Right cardiac atrium (tissue), 5 donors: Measurements from ENCODE around the gene DHRS12. TPM values are rescaled to one million over a fixed set of nuclear protein-coding genes. Genes with fewer than 3 reads are reported as not detected.

Experiments
- ATAC-seq, 2 donors: fragments of 200-7000 bp; cut with Tn5 transposase; one replicate each; pipeline versions ENCODE4 v1.8.0 to v1.9.1; 2020; ENCODE audit warnings: moderate library complexity in 2 of 2, mild to moderate bottlenecking in 1 of 2
- DNase-seq, 3 donors: peaks; one replicate each; pipeline ENCODE4 v3.0.0-alpha.2; 2020
- H3K27ac ChIP-seq: one replicate; pipeline ENCODE4 v1.5.1; 2013; ENCODE audit warnings: mild to moderate bottlenecking, low read length, control low read depth, moderate library complexity
- H3K27me3 ChIP-seq: one replicate; pipeline ENCODE4 v1.6.1; 2013; ENCODE audit not compliant: control insufficient read depth, insufficient read depth
- H3K4me1 ChIP-seq: one replicate; pipeline ENCODE4 v1.6.1; 2013; ENCODE audit warnings: low read length; ENCODE audit not compliant: control insufficient read depth, insufficient read depth
- H3K4me3 ChIP-seq: one replicate; pipeline ENCODE4 v1.5.1; 2013; ENCODE audit warnings: low read length, control low read depth
- H3K9me3 ChIP-seq: one replicate; pipeline ENCODE4 v1.6.1; 2013; ENCODE audit warnings: low read length; ENCODE audit not compliant: control insufficient read depth
- WGBS: extraction: QIAGEN DNeasy Blood & Tissue Kit; methylation state at CpG from one replicate; pipeline ENCODE4 v1.1.7; 2013; 5-methylcytosine and 5-hydroxymethylcytosine counted together
- intact Hi-C, 4 donors: fragments of 100-400 bp; cut with DNase I; formaldehyde crosslinking; loops; one replicate each; pipeline versions ENCODE4 v1.11.0 to v1.14.0; 2022 to 2023
- polyA plus RNA-seq: library from polyadenylated mRNA; stranded (reverse); fragments of 200-250 nt; gene quantifications from one replicate; pipeline ENCODE4 v1.2.3, GENCODE V29; 2013
- total RNA-seq, 4 donors: library from RNA; stranded (reverse); fragmentation: NEBNext Ultra II Directional; extraction: Animal tissue kit (Norgen Biotek cat#: 25700); gene quantifications; one replicate each; pipeline ENCODE4 v1.2.1, GENCODE V29; 2021
- donor health status: healthy with polysubstance abuse.
- donor health status: DM: no; HTN: yes; CAD: no.
- donor health status: DM: no; HTN: no; CAD: no.
- donor health status: DM: no; HTN: yes; CAD: no; lungs with severe emphysema.
- donor health status: DM: yes; HTN: yes; CAD: no.

Gene DHRS12
- total and polyA plus RNA-seq, 5 donors = 11.1 to 16.5 (median 13.0) TPM

GRCh38 chr13:51747438-51748434 is 56.2 kb downstream of the DHRS12 start:
- no peak for DNase-seq
- WGBS = 95% methylated on average over 9 of the region's 9 CpGs
- no peaks in the 10 kb centered on the region for H3K4me1 ChIP-seq
- no peak overlapping the region for H3K4me3 ChIP-seq
- no peaks in the 10 kb centered on the region for H3K27me3 ChIP-seq
- intact Hi-C loops = no loop called here
- no peaks in the 10 kb centered on the region for H3K9me3 ChIP-seq
- no peak for ATAC-seq
- no peak overlapping the region for H3K27ac ChIP-seq

- Histone ChIP-seq H3K4me1 (no peaks in the 10 kb centered on the region), H3K4me3 (no peak overlapping the region), H3K9me3 (no peaks in the 10 kb centered on the region), H3K27me3 (no peaks in the 10 kb centered on the region), H3K27ac (no peak overlapping the region)
- peak in 1 of 2 donors; percentile 83 for ATAC-seq
- intact Hi-C loops = no loop called here
- WGBS = 56% methylated on average over 2 of the region's 2 CpGs
- peak in 1 of 3 donors; percentile 75 for DNase-seq
Observed at GRCh38 chr13:51746802-51747201, 57.2 kb downstream of the DHRS12 start.

GRCh38 chr13:51745243-51745642 is 58.7 kb downstream of the DHRS12 start:
- no peak overlapping the region for H3K27ac ChIP-seq
- no peaks in the 10 kb centered on the region for H3K27me3 ChIP-seq
- intact Hi-C loops = no loop called here
- WGBS = 92% methylated on average over 2 of the region's 2 CpGs
- no peak for ATAC-seq
- no peak overlapping the region for H3K4me3 ChIP-seq
- H3K9me3 ChIP-seq = no peaks in the 10 kb centered on the region
- DNase-seq = no peak
- no peaks in the 10 kb centered on the region for H3K4me1 ChIP-seq

GRCh38 chr13:51742611-51743010 is 61.4 kb downstream of the DHRS12 start:
- intact Hi-C loops = no loop called here
- Histone ChIP-seq H3K9me3 (no peaks in the 10 kb centered on the region), H3K27ac (no peak overlapping the region), H3K4me1 (no peaks in the 10 kb centered on the region), H3K27me3 (no peaks in the 10 kb centered on the region), H3K4me3 (no peak overlapping the region)
- ATAC-seq = no peak
- DNase-seq = peak in 1 of 3 donors; percentile 57
- WGBS = 86% methylated on average over 2 of the region's 2 CpGs

GRCh38 chr13:51742031-51742430 is 61.9 kb downstream of the DHRS12 start:
- peak overlapping the region; percentile 42 for H3K27ac ChIP-seq
- H3K27me3 ChIP-seq = no peaks in the 10 kb centered on the region
- WGBS = 78% methylated on average over 2 of the region's 2 CpGs
- H3K4me3 ChIP-seq = no peak overlapping the region
- no peaks in the 10 kb centered on the region for H3K4me1 ChIP-seq
- H3K9me3 ChIP-seq = no peaks in the 10 kb centered on the region
- ATAC-seq (no peak), DNase-seq (no peak)
- intact Hi-C loops = no loop called here

DNA sequence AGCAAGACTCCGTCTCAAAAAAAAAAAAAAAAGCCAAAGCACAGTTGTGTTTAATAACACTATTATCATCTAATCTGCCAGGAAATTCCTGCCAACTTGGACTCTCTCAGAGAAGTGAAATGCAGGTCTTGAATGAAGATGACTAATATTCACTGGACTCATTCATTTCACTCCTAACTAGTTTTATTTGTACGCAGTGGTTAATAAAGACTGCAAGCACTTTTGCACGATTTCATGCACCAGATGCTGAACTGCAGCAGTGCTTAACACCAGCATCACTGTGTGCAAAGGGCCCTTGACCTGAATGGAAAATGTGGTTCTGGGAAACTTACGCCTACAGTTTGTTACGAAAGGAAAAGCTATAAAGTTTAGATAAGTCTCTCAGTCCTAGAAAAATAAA is 63.3 kb downstream of the DHRS12 start:
- intact Hi-C loops = no loop called here
- H3K4me3 ChIP-seq = no peak overlapping the region
- DNase-seq = no peak
- 63% methylated on average over 5 of the region's 5 CpGs for WGBS
- no peaks in the 10 kb centered on the region for H3K4me1 ChIP-seq
- H3K27me3 ChIP-seq = no peaks in the 10 kb centered on the region
- no peak overlapping the region for H3K27ac ChIP-seq
- peak; percentile 51 to 68 for ATAC-seq
- no peaks in the 10 kb centered on the region for H3K9me3 ChIP-seq

- Histone ChIP-seq H3K9me3 (no peaks in the 10 kb centered on the region), H3K4me3 (no peak overlapping the region), H3K27me3 (no peaks in the 10 kb centered on the region), H3K27ac (peak overlapping the region; percentile 79), H3K4me1 (no peaks in the 10 kb centered on the region)
- intact Hi-C loops = loop anchor here in 1 of 4 donors (10.0 kb wide), 1 partner anchor 154 kb away; the partner anchor contains the start of gene WDFY2
- 90% methylated on average over 6 of the region's 6 CpGs for WGBS
- DNase-seq (no peak), ATAC-seq (peak in 1 of 2 donors; percentile 41)
Observed at GRCh38 chr13:51739027-51739764, 64.8 kb downstream of the DHRS12 start.

DNA sequence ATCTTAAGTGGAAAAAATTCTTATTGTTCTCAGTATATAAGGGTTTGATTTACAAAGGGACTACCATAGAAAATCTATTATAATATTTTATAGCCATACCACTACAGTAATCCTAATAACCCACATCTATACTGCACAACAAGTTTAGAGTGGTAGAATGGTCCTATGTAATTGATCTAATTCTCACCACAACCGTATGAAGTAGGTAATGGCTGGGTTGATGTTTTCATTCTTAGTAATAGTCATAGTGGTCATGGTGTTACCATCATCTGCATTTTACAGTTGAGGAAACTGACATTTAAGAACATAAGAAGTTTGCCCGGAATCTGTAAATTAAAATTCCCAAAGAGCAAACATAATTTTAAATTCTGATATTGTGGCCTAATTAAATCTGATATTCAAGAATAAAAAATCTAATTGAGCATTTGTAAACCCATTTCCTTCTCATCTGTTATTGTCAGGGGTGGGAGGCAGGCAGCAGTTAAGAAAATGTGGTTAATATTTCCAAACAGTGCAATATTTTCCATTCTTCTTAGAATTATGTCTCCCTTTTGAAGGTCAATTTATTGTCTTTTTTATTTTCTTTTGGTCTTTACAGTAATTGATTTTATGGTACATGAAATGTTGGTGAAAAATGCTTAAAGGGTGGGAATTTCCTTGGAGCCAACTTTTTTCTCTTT is 65.6 kb downstream of the DHRS12 start:
- no peaks in the 10 kb centered on the region for H3K4me1 ChIP-seq
- intact Hi-C loops = loop anchor here in 1 of 4 donors (10.0 kb wide), 1 partner anchor 154 kb away; the partner anchor contains the start of gene WDFY2
- whole genome bisulfite sequencing = 93% methylated on average over 2 of the region's 2 CpGs
- DNase-seq = no peak
- no peaks in the 10 kb centered on the region for H3K9me3 ChIP-seq
- no peak overlapping the region for H3K27ac ChIP-seq
- ATAC-seq = no peak
- no peak overlapping the region for H3K4me3 ChIP-seq
- no peaks in the 10 kb centered on the region for H3K27me3 ChIP-seq

GRCh38 chr13:51737609-51738008 is 66.4 kb downstream of the DHRS12 start:
- ATAC-seq = no peak
- H3K27ac ChIP-seq = no peak overlapping the region
- intact Hi-C loops = loop anchor here in 1 of 4 donors (10.0 kb wide), 1 partner anchor 153 kb away; the partner anchor contains the start of gene WDFY2
- no peaks in the 10 kb centered on the region for H3K4me1 ChIP-seq
- H3K4me3 ChIP-seq = no peak overlapping the region
- DNase-seq = no peak
- 95% methylated on average over 3 of the region's 3 CpGs for WGBS
- H3K9me3 ChIP-seq = no peaks in the 10 kb centered on the region
- H3K27me3 ChIP-seq = no peaks in the 10 kb centered on the region

DNA sequence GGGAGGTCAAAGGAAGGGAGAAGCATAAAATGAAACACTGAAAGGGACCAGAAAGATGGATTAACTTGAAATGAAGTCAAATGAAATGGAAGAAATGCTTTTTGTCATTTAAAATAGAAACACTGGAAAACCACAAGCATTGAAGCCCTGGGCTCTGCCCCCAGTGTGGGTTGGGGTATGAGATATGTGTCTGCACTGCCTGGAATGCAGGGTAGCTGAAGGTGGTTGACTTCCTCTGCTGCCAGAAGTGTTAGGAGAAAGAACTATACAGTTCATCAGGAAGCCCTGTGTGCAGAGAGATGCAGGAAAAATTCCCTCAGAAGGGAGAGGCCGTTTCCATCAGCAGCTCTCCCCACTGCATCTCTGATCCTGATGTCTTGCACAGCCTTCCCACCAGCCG is 69.2 kb downstream of the DHRS12 start:
- WGBS = 84% methylated on average over 2 of the region's 2 CpGs
- no peak overlapping the region for H3K27ac ChIP-seq
- H3K9me3 ChIP-seq = no peaks in the 10 kb centered on the region
- H3K27me3 ChIP-seq = no peaks in the 10 kb centered on the region
- DNase-seq (no peak), ATAC-seq (no peak)
- intact Hi-C loops = loop anchor here in 1 of 4 donors (10.0 kb wide), 1 partner anchor 150 kb away; the partner anchor contains the start of gene WDFY2
- H3K4me3 ChIP-seq = no peak overlapping the region
- peaks cover 10% of the 10 kb centered on the region for H3K4me1 ChIP-seq
